Left forelimb (tissue), 1 donor: ENCODE measurements around the gene TSPYL1.
"Not testable (repeated sequence)": the region's sequence is repeated elsewhere in the genome, so short reads cannot be mapped to it uniquely, and the experiment has no call there.

ENCODE experiments used
- DNase-seq: peaks from one replicate; pipeline ENCODE4 v3.0.0-alpha.2; 2018; ENCODE audit warnings: low spot score

TSPYL1 gene

DNA sequence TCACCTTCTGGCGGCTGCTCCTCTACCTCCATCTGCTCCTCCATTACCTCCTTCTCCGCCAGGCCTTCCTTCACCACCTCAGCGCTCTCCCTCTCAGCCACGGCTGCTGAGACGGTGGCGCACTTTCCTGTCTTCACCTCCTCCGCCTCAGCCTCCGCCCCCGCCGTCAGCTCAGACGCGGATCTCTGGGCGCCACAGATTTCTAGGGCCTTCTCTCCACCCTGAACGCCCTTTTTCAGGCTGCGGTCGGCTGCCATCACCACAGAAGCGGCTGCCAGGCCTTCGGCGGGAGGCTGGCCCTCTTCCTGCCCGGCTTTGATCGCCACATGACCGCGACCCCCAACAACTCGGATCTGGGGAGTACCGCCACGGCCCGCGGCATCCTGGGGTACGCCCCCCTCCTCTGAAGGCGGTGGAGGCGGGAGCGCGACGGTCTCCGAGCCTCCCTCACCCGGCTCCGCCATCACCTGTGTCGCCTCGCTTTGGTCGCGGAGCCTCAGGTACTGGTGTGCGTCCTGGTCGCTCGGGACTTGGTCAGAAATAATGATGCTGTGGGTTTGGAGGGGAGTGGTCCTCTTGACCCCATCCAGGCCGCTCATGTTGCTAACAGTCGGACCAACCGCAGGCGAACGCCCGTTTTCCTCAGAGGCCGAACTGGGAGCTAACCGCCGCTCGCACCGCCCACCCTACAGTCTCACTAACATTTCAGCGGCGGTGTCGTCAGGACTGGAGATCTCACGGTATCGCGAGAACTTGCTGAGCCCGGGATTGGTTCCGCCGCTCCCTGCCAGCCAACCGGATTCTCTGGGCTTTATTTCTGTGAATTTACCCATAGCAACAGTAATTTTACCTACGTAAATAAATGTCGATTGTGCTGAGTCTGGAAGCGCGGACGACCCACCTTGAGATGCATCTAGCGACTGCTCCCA, at the start of gene TSPYL1:
TSPYL1 (minus strand) TSS at position 699 of the 929 bp plus-strand sequence; CDS start at position 599, 100 bp downstream.
- peak; percentile 97 for DNase-seq

DNA sequence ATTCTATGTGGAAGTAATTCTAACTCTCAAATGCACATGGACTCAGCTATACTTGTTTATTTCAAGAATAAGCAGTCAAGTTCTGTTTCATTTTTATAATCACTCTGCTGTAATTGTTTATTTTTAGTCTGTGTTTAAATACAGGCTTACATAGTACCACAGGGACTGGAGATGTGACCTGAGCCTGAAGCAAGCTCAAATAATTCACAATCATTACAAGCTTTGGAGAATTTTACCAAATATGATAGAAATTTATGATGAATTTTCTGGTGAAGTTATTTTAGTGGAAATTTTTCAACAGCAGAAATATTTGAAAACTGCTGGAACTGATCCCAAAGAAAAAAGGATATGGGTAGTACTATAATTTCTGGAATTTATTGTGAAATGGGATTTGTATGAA, 49.4 kb upstream of the TSPYL1 start:
- DNase-seq = no peak

DNA sequence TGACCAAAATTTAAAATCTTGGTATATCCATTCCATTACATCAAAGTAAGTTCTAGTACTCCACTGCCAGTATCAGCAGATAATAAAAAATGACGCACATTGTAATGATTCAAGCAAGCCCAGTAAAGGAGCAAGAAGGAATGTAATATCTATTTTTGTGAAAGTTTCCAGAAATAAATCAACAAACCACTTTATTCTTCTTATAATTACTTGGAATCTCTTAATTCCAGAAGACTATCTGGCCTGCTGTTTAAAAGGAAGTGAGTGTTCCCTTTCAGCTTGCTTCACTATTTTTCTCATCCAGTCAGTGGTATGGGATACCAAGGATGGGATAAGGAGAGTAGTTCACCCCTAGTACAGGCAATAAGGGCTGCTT, 48.8 kb upstream of the TSPYL1 start:
- DNase-seq = no peak

DNA sequence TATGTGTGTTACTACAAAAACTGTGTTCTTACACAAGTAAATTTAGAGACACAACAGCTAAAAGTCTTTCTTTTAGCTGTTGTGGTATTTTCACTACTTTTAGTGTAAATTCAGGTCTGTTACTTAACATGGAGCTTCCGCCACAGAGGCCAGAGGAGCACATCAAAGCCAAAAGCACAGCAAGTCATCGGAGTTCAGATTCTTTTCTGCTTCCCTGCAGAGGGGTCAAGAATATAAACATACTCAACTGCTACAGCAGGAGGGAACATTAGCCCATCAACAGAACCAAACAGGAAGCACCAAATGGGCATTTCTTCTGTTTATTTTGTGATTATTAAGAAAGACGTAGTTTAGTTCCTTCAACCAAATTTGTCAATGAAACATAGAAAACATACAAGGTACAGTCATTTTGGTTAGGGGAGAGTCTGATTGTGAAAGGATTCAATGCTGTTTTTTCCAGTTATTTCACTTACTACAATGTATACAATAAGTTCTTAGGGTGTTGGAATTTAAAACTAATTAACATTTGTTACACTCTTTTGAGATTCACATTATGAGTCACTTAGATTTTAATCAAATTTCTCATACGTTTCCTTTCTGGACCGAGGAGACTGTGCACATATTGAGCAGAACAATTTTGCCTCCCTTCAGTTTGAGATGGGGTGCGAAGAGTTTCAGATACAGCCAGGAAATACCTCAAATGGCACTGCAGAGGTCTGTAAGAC, 48.2 kb upstream of the TSPYL1 start:
- DNase-seq = no peak

DNA sequence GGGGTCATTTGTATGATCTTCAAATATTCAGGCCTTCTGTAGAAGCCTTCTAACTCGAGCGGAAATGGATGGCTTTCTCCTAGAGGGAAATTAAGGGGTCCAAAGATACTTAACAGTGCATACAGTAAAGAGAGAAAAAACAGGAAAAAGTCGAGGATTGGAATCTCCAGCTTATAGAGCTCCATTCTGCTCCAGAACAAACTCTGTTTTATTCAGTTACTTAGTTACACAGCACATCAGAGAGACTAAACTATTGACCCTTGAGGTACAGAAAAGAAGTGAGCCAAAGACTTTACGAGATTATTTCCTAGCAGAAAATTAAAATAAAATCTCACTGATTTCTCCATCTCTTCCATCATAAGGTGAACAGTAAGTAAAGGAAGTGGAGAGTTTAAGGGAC, 47.3 kb upstream of the TSPYL1 start:
- no peak for DNase-seq

DNA sequence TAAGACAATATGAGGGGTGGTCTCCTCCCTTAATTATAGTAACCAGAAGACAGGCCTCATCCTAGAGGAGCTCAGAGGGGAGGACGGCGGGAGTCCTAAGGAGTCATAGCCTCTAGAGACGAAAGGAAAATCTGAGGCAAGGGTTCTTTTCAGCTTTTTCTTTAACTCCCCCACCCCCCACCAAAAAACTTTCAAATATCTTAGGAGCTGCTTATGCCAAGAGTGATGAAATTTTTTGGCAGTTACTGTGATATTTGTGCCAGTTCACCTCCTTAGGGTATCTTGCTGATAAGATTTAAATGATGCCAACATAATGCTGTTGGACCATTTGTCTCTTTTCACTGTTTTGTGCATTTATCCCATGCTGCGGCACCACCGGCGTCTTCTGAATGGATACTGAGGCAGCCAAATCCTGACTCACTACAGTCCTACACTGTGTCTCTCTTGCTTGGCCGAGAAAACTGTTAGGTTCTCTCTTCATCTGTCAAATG, 46.5 kb upstream of the TSPYL1 start:
- DNase-seq = no peak

DNA sequence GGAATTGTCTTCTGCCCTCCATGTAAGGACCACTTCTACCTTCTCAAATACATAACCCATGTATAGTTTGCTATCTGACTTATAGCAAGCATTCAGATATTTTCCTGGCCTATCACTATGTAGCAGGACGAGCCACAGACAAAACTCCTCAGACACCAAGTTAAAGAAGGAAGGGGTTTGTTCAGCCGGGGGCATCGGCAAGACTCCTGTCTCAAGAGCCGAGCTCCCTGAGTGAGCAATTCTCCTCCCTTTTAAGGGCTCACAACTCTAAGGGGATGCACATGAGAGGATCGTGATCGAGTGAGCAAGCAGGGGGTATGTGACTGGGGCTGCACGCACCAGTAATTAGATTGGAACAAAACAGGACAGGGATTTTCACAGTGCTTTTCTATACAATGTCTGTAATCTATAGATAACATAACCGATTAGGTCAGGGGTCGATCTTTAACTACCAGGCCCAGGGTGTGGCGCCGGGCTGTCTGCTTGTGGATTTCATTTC, 46.0 kb upstream of the TSPYL1 start:
- not testable (repeated sequence) for DNase-seq

DNA sequence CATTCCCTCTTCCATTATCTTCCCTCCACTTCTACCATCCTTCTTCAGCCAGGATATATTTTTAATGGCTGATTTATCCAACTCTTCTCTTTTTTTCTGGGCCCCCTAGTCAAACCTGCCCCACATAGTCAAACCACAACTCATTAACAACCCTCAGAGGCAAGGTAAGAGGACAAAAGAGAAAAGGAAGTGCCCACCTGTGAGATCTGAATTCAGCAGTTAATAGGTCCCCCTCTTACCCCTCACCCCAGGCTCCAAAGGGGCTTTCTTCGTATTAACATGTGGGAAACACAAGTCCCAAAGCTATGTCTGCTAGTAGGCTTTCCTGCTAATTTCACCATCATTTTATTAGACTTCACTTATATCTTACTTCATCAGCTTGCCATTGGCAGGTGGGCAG, 44.1 kb upstream of the TSPYL1 start:
- no peak for DNase-seq

DNA sequence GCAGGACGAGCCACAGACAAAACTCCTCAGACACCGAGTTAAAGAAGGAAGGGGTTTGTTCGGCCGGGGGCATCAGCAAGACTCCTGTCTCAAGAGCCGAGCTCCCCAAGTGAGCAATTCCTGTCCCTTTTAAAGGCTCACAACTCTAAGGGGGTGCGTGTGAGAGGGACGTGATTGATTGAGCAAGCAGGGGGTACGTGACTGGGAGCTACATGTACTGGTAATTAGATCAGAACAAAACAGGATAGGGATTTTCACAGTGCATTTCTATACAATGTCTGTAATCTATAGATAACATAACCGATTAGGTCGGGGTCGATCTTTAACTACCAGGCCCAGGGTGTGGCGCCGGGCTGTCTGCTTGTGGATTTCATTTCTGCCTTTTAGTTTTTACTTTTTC, 42.2 kb upstream of the TSPYL1 start:
- DNase-seq = not testable (repeated sequence)

DNA sequence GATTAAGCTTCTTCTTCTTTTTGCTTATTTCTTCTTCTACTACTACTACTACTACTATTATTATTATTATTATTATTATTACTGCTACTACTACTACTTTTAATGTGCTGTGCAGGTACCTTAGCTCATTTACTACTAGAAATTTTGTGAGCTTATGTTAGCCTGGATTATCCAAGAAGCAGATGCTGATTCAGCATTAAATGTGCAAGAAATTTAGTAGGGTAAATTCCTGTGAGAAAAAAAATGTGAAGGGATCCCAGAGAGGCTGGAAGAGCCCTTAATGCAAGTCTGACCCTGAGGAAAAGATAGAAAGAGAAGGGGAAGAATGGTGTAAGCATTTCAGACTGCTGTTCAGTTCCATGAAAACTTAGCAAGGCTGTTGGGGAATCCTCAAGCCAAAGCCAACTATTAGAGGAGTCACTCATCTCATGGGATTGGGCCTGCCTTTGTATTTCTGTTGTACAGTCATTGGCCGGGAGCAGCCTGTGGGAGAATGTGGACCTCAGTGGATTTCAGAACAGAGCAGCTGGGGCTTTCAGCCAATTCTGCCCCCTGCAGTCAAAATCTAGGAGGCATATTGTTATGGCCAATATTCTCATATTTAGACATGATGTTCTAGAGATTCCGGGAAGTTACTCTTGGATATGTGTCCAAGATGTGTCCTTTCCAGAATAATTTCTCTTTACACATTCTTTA, 37.2 kb upstream of the TSPYL1 start:
- DNase-seq = no peak

DNA sequence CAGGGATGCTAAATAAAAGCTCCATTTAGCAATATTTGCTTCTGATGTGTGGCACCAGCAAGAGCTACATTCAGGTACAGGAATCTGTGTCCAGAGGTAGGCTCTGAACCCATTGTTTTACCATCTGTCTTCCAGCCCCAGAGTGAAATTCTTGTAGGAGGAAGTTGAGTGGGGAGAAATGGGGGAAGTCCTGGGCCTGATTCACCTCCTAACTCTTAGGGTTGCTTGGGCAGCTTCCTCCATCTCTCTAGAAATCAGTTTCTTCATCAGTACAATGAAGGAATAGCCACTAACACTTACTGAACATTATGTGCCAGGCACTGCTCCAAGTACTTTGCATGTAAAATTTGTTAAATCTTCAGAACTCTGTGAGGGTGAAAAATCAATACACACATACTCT, 35.1 kb upstream of the TSPYL1 start:
- no peak for DNase-seq

DNA sequence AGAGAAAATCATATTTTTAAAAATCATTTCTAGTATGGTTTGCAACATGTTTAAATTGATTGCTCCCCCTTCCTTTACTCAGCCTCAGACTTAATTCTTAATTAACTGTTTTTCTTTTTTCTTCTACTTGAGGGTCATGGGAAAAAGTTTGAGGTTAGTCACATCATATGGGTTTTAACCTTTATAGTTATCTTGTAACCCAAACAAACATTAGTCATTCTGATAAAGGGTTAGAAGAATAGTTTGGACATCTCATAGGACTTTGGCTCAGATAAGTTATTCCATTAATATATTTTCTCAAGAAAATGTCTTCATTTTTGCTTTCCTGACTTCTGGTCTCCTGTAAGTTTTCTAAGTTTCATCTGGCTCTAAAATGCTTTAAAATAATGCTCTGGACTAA, 34.5 kb upstream of the TSPYL1 start:
- DNase-seq = no peak

DNA sequence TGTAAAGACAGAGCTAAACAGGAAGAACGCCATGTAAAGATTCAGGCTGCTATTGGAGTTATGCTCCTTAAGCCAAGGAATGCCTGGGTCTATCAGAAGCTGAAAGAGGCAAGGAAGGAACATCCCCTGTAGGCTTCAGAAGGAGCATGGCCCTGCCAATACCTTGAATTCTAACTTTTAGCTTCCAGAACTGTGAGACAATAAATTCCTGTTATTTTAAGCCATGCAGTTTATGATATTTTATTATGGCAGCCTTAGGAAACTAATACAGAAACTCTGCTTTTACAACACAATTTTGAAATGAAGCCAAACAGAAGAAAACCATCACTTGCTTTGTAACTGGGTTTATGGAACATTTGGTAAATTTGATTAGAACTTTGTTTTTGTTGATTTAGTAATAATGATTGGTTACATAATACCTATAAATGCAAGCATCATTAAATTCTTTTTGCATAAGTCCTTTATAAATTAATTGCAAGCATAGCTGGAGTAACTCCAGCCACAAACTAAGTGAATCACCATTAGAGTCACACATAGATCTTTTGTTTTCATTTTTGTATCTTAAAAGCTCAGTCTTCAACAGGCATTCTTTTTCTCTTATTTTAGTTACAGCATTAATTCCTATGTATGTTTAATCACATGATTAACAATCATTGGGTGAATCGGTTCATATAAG, 33.5 kb upstream of the TSPYL1 start:
- DNase-seq = no peak

DNA sequence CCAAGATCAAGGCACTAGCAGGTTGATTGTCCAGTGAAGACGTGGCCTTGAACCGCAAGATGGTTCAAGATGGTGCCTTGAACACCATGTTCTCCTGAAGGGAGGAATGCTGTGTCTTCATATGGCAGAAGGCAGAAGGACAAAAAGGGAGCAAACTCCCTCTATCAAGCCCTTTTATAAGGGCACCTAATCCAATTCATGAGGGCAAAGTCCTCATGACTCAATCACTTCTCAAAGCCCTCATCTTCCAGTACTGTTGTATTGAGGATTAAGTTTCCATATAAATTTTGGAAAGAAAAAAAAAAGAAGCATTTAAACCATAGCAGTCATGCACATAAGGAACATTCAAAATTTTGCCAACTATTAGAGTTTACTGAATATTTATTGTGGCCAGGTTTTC, 29.9 kb upstream of the TSPYL1 start:
- DNase-seq = no peak

DNA sequence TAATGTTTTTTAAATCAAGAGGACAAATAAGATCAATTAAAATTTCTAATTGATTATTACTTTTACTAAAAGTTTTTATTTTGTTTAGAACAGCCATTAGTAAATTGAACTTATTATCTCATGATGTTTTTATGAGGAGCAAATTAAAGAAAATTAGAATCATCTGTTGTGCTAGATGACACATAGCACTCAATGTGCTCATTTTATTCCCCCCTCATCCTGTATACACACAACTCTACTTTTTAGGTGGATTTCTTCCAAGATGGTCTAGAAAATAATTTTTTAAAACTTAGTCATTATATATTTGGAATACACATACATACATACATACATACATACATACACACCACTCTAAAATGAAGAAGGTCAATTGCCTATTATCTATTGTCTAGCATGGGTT, 29.3 kb upstream of the TSPYL1 start:
- no peak for DNase-seq

DNA sequence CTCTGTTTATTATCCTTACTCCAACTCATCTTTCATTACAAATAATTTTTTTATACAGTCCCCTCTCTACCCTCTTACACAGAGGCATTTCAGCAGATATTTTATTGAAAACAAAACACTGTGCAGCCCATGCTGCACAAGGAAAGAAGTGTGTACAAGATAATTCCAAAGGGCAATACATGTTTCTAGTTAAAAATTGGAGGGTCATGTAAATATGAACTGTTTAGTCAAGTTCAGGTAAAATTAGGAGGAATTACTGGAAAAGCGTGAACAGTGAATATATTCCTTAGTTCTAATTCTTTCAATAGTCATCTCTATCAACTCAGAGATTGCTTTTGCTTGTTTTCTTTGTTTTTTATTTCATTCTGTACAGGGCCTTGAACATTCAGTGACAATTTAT, 27.9 kb upstream of the TSPYL1 start:
- DNase-seq = no peak

DNA sequence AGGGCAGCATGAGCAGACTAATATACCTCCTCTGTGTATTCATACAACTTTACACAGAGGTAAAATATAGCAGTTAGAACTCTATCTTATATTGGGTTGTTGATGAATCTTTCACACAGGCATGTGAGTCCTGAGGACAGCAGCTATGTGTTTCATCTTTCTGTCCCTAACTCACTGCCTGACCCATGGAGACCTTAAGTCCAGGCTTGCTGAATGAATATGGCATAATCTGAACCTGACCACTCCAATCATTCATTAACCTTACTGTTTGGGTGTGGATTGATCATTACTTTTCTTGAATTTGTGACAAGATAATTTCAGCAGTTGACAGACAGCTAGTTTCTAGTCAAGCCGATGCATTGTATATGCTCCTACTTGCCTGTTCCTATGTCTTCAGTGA, 27.3 kb upstream of the TSPYL1 start:
- DNase-seq = no peak

DNA sequence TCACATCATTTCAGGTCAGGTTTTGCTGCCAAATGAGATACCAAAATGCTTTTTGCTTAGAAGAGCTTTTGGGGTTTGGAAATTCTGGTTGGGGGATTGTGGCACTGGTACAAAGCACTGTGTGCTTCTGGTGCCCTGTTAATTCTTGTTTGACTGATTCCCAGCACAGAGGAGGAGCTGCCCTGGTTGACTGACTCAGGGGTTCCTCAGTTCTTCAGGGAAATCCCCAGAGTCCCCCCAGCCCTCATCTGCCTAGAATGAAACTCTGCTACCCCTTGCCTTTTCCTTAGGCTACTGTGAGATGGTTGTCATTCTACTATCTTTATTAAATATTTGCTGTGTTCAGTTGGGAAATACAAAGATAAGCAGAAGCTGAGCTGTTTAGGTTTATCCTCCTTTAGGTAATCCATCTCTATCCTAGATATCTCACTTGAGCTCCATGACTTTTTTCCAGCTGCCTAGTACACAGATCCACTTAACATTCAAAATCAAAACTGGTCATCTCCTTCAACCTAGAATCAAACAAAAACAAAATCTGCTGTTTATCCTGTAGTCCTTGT, 24.9 kb upstream of the TSPYL1 start:
- DNase-seq = no peak

DNA sequence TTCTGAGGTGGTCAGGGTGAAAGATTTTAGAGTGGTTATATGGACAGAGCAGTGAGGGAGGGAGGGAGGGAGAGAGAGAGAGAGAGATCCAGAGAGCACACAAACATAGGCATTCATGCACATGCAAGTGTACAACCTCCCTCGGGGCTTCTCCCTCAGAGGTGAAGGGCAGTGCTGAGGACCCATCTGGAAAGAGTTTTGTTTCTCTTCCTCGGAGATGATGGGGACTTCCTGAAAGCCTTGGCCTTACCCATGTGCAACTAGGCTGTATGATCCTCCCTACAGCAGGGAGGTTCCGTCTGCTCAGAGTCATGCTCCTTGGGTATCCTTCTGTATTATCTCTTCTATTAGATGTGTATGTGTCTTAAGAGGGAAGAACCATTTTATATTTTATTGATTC, 21.4 kb upstream of the TSPYL1 start:
- no peak for DNase-seq

DNA sequence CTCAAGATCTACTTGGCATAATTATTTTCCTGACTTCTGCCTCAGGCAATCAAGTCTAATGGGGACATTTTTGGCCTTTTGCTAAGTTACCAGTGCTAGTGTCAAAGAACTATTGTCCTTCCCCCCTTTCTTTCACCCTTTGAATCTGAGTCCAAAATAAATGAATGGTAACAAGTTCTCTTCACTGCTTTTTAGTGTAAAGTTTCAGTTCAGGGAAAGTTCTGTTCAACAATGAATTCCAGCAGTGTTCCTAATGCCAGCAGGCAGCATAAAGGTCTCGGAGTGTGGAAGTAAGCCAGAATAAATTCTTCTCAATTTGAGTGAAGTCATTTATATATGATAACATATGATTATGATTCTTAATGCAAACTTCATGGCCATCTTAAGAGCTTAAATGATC, 20.8 kb upstream of the TSPYL1 start:
- DNase-seq = no peak

DNA sequence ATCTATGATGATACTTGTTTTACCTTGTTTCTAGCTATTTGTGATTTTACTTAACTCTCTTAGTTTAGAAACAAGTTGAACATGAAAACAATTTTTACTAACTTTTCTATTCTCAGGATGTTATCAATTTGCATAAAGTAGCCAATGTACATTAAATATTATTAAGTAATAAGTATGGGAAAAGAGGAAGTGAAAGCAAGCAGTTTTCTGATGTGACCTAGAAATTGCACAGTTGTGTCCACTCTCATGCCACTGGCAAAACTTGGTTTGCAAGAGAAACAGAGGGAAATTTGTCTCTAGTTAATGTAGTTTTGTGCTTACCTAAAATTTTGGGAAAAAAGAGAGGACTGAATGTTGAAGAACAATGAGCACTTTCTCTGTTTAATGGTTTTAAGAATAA, 19.2 kb upstream of the TSPYL1 start:
- no peak for DNase-seq

DNA sequence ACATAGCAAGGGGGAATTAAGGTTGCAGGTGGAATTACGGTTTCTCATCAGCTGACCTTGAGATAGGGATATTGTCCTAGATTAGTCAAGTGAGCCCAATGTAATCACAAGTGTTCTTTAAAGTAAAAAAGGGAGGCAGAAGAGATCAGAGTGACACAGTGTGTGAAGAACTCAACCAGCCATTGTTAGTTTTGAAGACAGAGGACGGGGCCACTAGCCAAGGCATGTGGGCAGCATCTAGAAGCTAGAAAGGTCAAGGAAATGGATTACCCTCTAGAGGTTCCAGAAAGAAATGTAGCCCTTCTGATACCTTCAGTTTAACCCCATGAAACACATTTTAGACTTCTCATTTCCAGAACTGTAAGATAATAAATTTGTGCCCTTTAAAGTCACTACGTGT, 18.5 kb upstream of the TSPYL1 start:
- no peak for DNase-seq
